Placental pericyte (primary cell): Measurements from ENCODE around the gene FOXP2. TPM values are rescaled to one million over a fixed set of nuclear protein-coding genes. Genes with fewer than 3 reads are reported as not detected.

ENCODE experiments used
- small RNA-seq: library from RNA; depleted of rRNA; stranded (forward); fragments of <200 nt; gene quantifications from one replicate; pipeline ENCODE3, GENCODE V24; 2012; ENCODE audit warnings: low replicate concordance
- total RNA-seq: library from RNA; depleted of rRNA; stranded (reverse); fragments of >200 nt; gene quantifications from 2 replicates; pipeline ENCODE4 v1.2.3, GENCODE V29; 2012

FOXP2 gene
- 0.43 TPM in 1 of 2 replicates, not detected in the other for total RNA-seq

GRCh38 chr7:114414156-114415063, at the start of gene FOXP2:
Gene FOXP2 (plus strand): TSS chr7:114414815. CDS start chr7:114426512, 11,697 bp downstream.

Small RNAs within 50 kb of the gene (small RNA-seq; reads per million reads assigned to genes)
- gene MIR3666 = not detected
- not detected for gene RNA5SP238
